D721Med (cell line): Measurements from ENCODE around the gene HSPB6.

Experiments
- DNase-seq: peaks from one replicate; pipeline ENCODE4 v3.0.0; 2011; ENCODE audit warnings: low spot score; ENCODE audit not compliant: insufficient read length
- FAIRE-seq: peaks from 2 replicates; lab custom pipeline; 2011; peaks lifted over from hg19 to GRCh38; lab: Jason Lieb, UNC
- TF ChIP-seq, protein P1 (sequence below): IDR thresholded peaks from 2 replicates; pipeline ENCODE4 v1.5.1; 2012; ENCODE audit warnings: mild to moderate bottlenecking, control low read depth; ENCODE audit not compliant: insufficient read depth; ENCODE audit errors: missing control alignments

HSPB6 gene

GRCh38 chr19:35723671-35724070, 33.2 kb downstream of the HSPB6 start:
- DNase-seq (no peak), FAIRE-seq (no peak)
- TF ChIP-seq, protein P1, sequence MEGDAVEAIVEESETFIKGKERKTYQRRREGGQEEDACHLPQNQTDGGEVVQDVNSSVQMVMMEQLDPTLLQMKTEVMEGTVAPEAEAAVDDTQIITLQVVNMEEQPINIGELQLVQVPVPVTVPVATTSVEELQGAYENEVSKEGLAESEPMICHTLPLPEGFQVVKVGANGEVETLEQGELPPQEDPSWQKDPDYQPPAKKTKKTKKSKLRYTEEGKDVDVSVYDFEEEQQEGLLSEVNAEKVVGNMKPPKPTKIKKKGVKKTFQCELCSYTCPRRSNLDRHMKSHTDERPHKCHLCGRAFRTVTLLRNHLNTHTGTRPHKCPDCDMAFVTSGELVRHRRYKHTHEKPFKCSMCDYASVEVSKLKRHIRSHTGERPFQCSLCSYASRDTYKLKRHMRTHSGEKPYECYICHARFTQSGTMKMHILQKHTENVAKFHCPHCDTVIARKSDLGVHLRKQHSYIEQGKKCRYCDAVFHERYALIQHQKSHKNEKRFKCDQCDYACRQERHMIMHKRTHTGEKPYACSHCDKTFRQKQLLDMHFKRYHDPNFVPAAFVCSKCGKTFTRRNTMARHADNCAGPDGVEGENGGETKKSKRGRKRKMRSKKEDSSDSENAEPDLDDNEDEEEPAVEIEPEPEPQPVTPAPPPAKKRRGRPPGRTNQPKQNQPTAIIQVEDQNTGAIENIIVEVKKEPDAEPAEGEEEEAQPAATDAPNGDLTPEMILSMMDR = no peak

DNA sequence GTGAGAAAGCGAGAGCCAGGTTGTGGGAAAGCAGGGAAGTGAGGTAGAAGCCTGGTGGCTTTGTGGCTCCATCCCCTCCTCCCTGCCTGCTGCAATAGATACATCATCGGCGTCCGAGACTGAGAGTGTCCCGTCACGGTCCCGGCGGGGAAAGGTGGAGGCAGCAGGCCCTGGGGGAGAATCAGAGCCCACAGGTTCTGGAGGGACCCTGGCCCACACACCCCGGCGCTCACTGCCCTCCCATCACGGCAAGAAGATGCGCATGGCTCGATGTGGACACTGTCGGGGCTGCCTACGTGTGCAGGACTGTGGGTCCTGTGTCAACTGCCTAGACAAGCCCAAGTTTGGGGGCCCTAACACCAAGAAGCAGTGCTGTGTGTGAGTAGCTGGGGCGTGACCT, 33.9 kb downstream of the HSPB6 start:
- DNase-seq = no peak
- TF ChIP-seq, protein P1 = no peak
- no peak for FAIRE-seq

GRCh38 chr19:35722461-35722860, 34.4 kb downstream of the HSPB6 start:
- no peak for DNase-seq
- TF ChIP-seq, protein P1 = no peak

GRCh38 chr19:35721374-35721773, 35.5 kb downstream of the HSPB6 start:
- TF ChIP-seq, protein P1 = no peak
- FAIRE-seq (no peak), DNase-seq (no peak)

More at GRCh38 chr19:35722461-35722860, 34.4 kb downstream of the HSPB6 start:
- no peak for FAIRE-seq

DNA sequence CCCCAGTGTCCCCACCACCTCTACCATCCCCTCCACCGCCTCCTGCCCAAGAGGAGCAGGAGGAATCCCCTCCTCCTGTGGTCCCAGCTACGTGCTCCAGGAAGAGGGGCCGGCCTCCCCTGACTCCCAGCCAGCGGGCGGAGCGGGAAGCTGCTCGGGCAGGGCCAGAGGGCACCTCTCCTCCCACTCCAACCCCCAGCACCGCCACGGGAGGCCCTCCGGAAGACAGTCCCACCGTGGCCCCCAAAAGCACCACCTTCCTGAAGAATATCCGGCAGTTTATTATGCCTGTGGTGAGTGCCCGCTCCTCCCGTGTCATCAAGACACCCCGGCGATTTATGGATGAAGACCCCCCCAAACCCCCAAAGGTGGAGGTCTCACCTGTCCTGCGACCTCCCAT, 36.2 kb downstream of the HSPB6 start:
- FAIRE-seq = no peak
- TF ChIP-seq, protein P1 = no peak
- DNase-seq = no peak

- no peak for FAIRE-seq
- DNase-seq = no peak
- TF ChIP-seq, protein P1 = no peak
Observed at GRCh38 chr19:35720163-35720524, 36.7 kb downstream of the HSPB6 start.

DNA sequence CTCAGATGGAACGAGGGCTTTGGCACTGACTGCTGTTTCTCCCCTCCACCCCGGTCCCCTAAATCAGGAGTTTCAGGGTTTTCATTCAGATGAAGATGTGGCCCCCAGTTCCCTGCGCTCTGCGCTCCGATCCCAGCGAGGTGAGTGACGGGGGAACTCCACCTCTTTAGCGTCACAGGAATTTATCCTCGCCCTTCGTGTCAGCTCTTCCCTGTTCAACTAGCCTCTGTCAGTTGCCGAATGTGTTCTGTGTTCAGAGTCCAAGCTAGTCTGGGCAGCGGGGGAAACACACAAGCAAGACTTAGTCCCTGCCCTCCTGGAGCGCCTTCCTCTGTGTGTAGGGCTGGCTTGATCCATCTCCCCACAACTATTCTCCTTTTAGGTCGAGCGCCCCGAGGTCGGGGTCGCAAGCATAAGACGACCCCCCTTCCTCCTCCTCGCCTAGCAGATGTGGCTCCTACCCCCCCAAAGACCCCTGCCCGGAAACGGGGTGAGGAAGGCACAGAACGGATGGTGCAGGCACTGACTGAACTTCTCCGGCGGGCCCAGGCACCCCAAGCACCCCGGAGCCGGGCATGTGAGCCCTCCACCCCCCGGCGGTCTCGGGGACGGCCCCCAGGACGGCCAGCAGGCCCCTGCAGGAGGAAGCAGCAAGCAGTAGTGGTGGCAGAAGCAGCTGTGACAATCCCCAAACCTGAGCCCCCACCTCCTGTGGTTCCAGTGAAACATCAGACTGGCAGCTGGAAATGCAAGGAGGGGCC, 37.2 kb downstream of the HSPB6 start:
- no peak for FAIRE-seq
- DNase-seq = no peak
- TF ChIP-seq, protein P1 = no peak
